ENCODE data around the gene C10orf71.

GRCh38 chr10:49295297-49295696 lies 3.7 kb upstream of the C10orf71 start:
- TF ChIP-seq CTCF (IDR thresholded peaks at IDR 0.05) = no peak
- no peak for TF ChIP-seq REST (IDR thresholded peaks at IDR 0.05; ENCODE audit: insufficient read depth in 1 of 2, low read depth in 2 of 2, low read length in 1 of 2)
- no peak for TF ChIP-seq SIN3A (IDR thresholded peaks at IDR 0.05; ENCODE audit: borderline replicate concordance, insufficient read depth, low read depth, low read length)
